HepG2 (cell line): ENCODE data around the gene BAG5. TPM values are rescaled to one million over a fixed set of nuclear protein-coding genes. Genes with fewer than 3 reads are reported as not detected.

Experiments used
- ATAC-seq: fragments of 200-7000 bp; cut with Tn5 transposase; 3 replicates; pipeline ENCODE4 v1.9.1; 2020; ENCODE audit warnings: mild to moderate bottlenecking, moderate library complexity
- BruUV-seq: library from RNA; stranded (reverse); fragments of 400-500 nt; replicated peaks from 2 replicates; lab custom pipeline; 2021; lab: Mats Ljungman, UMichigan
- CTCF ChIA-PET: fragments of 300-600 bp; formaldehyde crosslinking; extraction: SDS; loops from one replicate; lab custom pipeline; 2021; ENCODE audit warnings: low total read pairs, inconsistent platforms, low intra/inter-chr PET ratio; lab: Yijun Ruan, JAX
- POLR2A ChIA-PET: fragments of 350-600 bp; sonication (Branson Sonifier 250); formaldehyde crosslinking; loops from one replicate; lab custom pipeline; 2020; ENCODE audit warnings: antibody characterized with exemption, inconsistent platforms; lab: Yijun Ruan, JAX
- DNase-seq: peaks from one replicate; pipeline ENCODE4 v3.0.0-alpha.2; 2015; ENCODE audit warnings: low spot score
- FAIRE-seq: peaks from 3 replicates; lab custom pipeline; 2011; peaks lifted over from hg19 to GRCh38; lab: Jason Lieb, UNC
- H2AFZ ChIP-seq: one replicate; pipeline ENCODE4 v1.6.1; 2011; ENCODE audit warnings: low read length, inconsistent platforms
- H3K27ac ChIP-seq: fragments of 300-600 bp; 3 replicates; pipeline ENCODE4 v1.8.0; 2011; ENCODE audit warnings: mixed run types, mild to moderate bottlenecking, mixed read lengths, low read length, inconsistent platforms; ENCODE audit not compliant: insufficient read depth; ENCODE audit errors: extremely low read length
- H3K27me3 ChIP-seq, 2 experiments: fragments of 200-600 bp in 1 of 2; 2 replicates in 1 of 2; 3 replicates in 1 of 2; pipeline versions ENCODE4 v1.6.0 to v1.8.0; 2011; ENCODE audit warnings: low read length in 2 of 2, mild to moderate bottlenecking in 2 of 2, moderate library complexity in 2 of 2, inconsistent platforms in 1 of 2; ENCODE audit not compliant: insufficient read depth in 2 of 2, control insufficient read depth in 1 of 2
- H3K36me3 ChIP-seq, 2 experiments: fragments of 200-600 bp in 1 of 2; replicated peaks in 1 of 2; 2 replicates in 1 of 2; 3 replicates in 1 of 2; pipeline versions ENCODE4 v1.5.1 to v1.8.0; 2011; ENCODE audit warnings: low read length in 2 of 2, inconsistent platforms in 1 of 2; ENCODE audit not compliant: insufficient read depth in 2 of 2, control insufficient read depth in 1 of 2
- H3K4me1 ChIP-seq: 2 replicates; pipeline ENCODE4 v1.5.1; 2012; ENCODE audit warnings: low read length, inconsistent platforms; ENCODE audit not compliant: insufficient read depth
- H3K4me2 ChIP-seq: 2 replicates; pipeline ENCODE4 v1.6.0; 2011; ENCODE audit warnings: low read depth, low read length, inconsistent platforms
- H3K4me3 ChIP-seq, 3 experiments: fragments of 200-600 bp in 1 of 3; sonication (generic), shearing (Covaris generic) in 1 of 3; replicated peaks in 1 of 3; 2 replicates each; pipeline ENCODE4 v1.5.1; 2011 to 2016; ENCODE audit warnings: low read length in 3 of 3, inconsistent platforms in 2 of 3, low read depth in 2 of 3, mild to moderate bottlenecking in 2 of 3, control low read depth in 1 of 3, mixed read lengths in 1 of 3; ENCODE audit not compliant: insufficient read depth in 1 of 3
- H3K79me2 ChIP-seq: one replicate; pipeline ENCODE4 v1.6.1; 2011; ENCODE audit warnings: low read length, inconsistent platforms; ENCODE audit not compliant: insufficient read depth
- H3K9ac ChIP-seq: 2 replicates; pipeline ENCODE4 v1.6.0; 2011; ENCODE audit warnings: mild to moderate bottlenecking, low read depth, low read length, inconsistent platforms; ENCODE audit not compliant: insufficient read depth
- H3K9me3 ChIP-seq: 2 replicates; pipeline ENCODE4 v1.5.1; 2012; ENCODE audit warnings: mild to moderate bottlenecking, low read length
- H4K20me1 ChIP-seq: 2 replicates; pipeline ENCODE4 v1.6.0; 2011; ENCODE audit warnings: inconsistent platforms, mild to moderate bottlenecking, low read length, moderate library complexity; ENCODE audit not compliant: insufficient read depth
- HES4 ChIP-seq: sonication (generic); formaldehyde crosslinking; IDR thresholded peaks from 2 replicates; pipeline ENCODE4 v1.9.0; 2021; ENCODE audit warnings: mild to moderate bottlenecking, missing genetic modification reagents, borderline replicate concordance
- KMT2A ChIP-seq: sonication (generic); formaldehyde crosslinking; IDR thresholded peaks from 2 replicates; pipeline ENCODE4 v1.4.0; 2020; ENCODE audit warnings: missing genetic modification reagents
- SP140L ChIP-seq: sonication (generic); formaldehyde crosslinking; IDR thresholded peaks from 2 replicates; pipeline ENCODE4 v1.4.0; 2020; ENCODE audit warnings: missing genetic modification reagents, borderline replicate concordance
- ZNF275 ChIP-seq: sonication (generic); formaldehyde crosslinking; IDR thresholded peaks from 2 replicates; pipeline ENCODE4 v1.8.0; 2022; ENCODE audit warnings: missing genetic modification reagents, mild to moderate bottlenecking, inconsistent platforms, borderline replicate concordance
- ZNF460 ChIP-seq: sonication (generic); formaldehyde crosslinking; IDR thresholded peaks from 2 replicates; pipeline ENCODE4 v1.5.1; 2020; ENCODE audit warnings: missing genetic modification reagents, mild to moderate bottlenecking, borderline replicate concordance
- ZNF580 ChIP-seq: IDR thresholded peaks from 2 replicates; pipeline ENCODE4 v1.6.1; 2016; ENCODE audit warnings: low read depth, borderline replicate concordance
- WGBS: methylation state at CpG from one replicate; pipeline ENCODE4 v1.1.6; 2017; ENCODE audit warnings: low lambda C conversion rate; 5-methylcytosine and 5-hydroxymethylcytosine counted together
- in situ Hi-C: cut with HindIII; loops from 2 replicates; pipeline ENCODE4 v1.10.0; 2017; ENCODE audit warnings: low pct_unique_long_range_greater_than_20kb; ENCODE audit not compliant: extremely low pct_ligation_motif_present
- intact Hi-C: fragments of 100-400 bp; cut with micrococcal nuclease; formaldehyde crosslinking; loops from one replicate; pipeline ENCODE4 v1.10.0; 2022; ENCODE audit not compliant: unreplicated experiment
- polyA plus RNA-seq, 8 experiments: library from polyadenylated mRNA; depleted of rRNA in 3 of 8; stranded (reverse) in 7 of 8; unstranded in 1 of 8; fragments of >200 nt; fragmentation: Illumina TruSeq in 4 of 8; extraction: Trizol in 4 of 8; gene quantifications; 2 replicates each; pipeline versions ENCODE4 v1.2.1 to v1.2.3, GENCODE V29; 2011 to 2016; ENCODE audit warnings: low read depth in 4 of 8, missing spikeins in 1 of 8, mixed read lengths in 1 of 8; ENCODE audit not compliant: insufficient read depth in 1 of 8
- total RNA-seq, 5 experiments: library from RNA; depleted of rRNA; stranded (reverse); fragments of >200 nt; fragmentation: Illumina TruSeq; extraction: Trizol; gene quantifications; 2 replicates each; pipeline ENCODE4 v1.2.3, GENCODE V29; 2016; ENCODE audit warnings: low read depth in 1 of 5

Gene BAG5
- total and polyA plus RNA-seq, 2 of the 13 experiments (the other 11 are each of a cell fraction or from before 2014, with no cell fraction given), result 3.5 to 21.0 TPM

- ChIA-PET CTCF (no interaction called here), POLR2A (no interaction called here)
- H3K4me2 ChIP-seq, result no peak overlapping the region
- no peak for DNase-seq
- H3K4me1 ChIP-seq, result peaks cover 36% of the 10 kb centered on the region
- no peak for ATAC-seq
- TF ChIP-seq KMT2A, result no peak
- no peak for TF ChIP-seq ZNF580 (CRISPR knock-in tag)
- TF ChIP-seq ZNF460 (CRISPR knock-in tag), result no peak
- TF ChIP-seq HES4, result no peak
- no peak for TF ChIP-seq SP140L (CRISPR knock-in tag)
- TF ChIP-seq ZNF275 (CRISPR knock-in tag), result no peak
- H3K36me3 ChIP-seq, result peaks cover 6 to 26% of the 10 kb centered on the region in 2 experiments; a peak in 3 of 5 replicates
- no peak overlapping the region for H3K27ac ChIP-seq
- H3K9ac ChIP-seq, result no peak overlapping the region
- no peak for FAIRE-seq
- no peak overlapping the region for H3K4me3 ChIP-seq
- no peaks in the 10 kb centered on the region for H3K9me3 ChIP-seq
- H3K79me2 ChIP-seq, result peaks cover 50% of the 10 kb centered on the region
- no peaks in the 10 kb centered on the region for H3K27me3 ChIP-seq
- no peak overlapping the region for H2AFZ ChIP-seq
- 87% methylated on average over 15 of the region's 15 CpGs for WGBS
- no TSS peak for BruUV-seq
- in situ Hi-C loops, result no loop called here
- H4K20me1 ChIP-seq, result peaks cover 14% of the 10 kb centered on the region; the same call in 1 of the 2 replicates
- intact Hi-C loops, result no loop called here
These were observed 5.3 kb downstream of the BAG5 start for GRCh38 chr14:103556946-103557758.
